Mesothelial cell of epicardium (in vitro differentiated cells): ENCODE results near the gene ATG13. TPM values are rescaled to one million over a fixed set of nuclear protein-coding genes. Genes with fewer than 3 reads are reported as not detected.

ENCODE experiments used
- DNase-seq, 2 experiments: peaks; one replicate each; pipeline ENCODE4 v3.0.0; 2021; ENCODE audit warnings: low spot score in 2 of 2; ENCODE audit not compliant: unreplicated experiment in 2 of 2
- H3K27ac Mint-ChIP-seq: 2 replicates; pipeline ENCODE4 v1.8.0; 2021; ENCODE audit warnings: mixed read lengths
- H3K27me3 Mint-ChIP-seq: 2 replicates; pipeline ENCODE4 v1.8.0; 2021; ENCODE audit warnings: low read depth, mixed read lengths
- H3K36me3 Mint-ChIP-seq: 2 replicates; pipeline ENCODE4 v1.8.0; 2021; ENCODE audit warnings: mixed read lengths
- H3K4me1 Mint-ChIP-seq: 2 replicates; pipeline ENCODE4 v1.8.0; 2021; ENCODE audit warnings: mixed read lengths
- H3K4me3 Mint-ChIP-seq: 2 replicates; pipeline ENCODE4 v1.8.0; 2021; ENCODE audit warnings: mild to moderate bottlenecking, moderate library complexity, mixed read lengths
- H3K9me3 Mint-ChIP-seq: 2 replicates; pipeline ENCODE4 v1.8.0; 2021; ENCODE audit warnings: mixed read lengths
- CTCF ChIP-seq: fragments of 200-600 bp; sonication (generic); IDR thresholded peaks from one replicate; pipeline ENCODE4 v1.5.0; 2021; ENCODE audit warnings: antibody characterized with exemption; ENCODE audit not compliant: unreplicated experiment
- total RNA-seq: library from RNA; stranded (reverse); gene quantifications from 3 replicates; pipeline ENCODE4 v1.2.1, GENCODE V29; 2021

Gene ATG13
- total RNA-seq, 1 donor from 2014 or later = 67.8 TPM

GRCh38 chr11:46611526-46612304 lies 5.6 kb upstream of the ATG13 start:
- Mint-ChIP-seq H3K27me3 (no peaks in the 10 kb centered on the region), H3K36me3 (no peaks in the 10 kb centered on the region), H3K4me1 (peaks cover 12% of the 10 kb centered on the region), H3K4me3 (no peak overlapping the region), H3K27ac (no peak overlapping the region), H3K9me3 (no peaks in the 10 kb centered on the region)
- no peak for TF ChIP-seq CTCF
- DNase-seq = no peak

DNA sequence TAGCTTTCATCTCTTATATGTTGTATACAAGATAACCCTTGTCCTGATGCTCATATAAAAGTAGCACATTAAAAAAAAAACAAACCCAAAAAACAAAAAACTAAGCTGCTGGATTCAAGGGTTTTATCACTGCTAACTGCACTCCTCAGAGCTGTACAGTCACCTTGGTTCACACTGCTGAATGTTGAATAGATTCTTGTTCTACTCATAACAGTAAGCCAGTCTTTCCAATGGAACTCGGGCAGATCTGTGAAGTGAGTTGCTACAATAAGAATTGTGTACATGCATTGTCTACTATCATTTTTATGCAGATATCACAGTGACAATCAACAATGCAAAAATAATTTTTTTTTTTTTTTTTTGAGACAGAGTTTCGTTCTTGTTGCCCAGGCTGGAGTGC lies 5.0 kb upstream of the ATG13 start:
- H3K36me3 Mint-ChIP-seq = no peaks in the 10 kb centered on the region
- no peak overlapping the region for H3K27ac Mint-ChIP-seq
- no peaks in the 10 kb centered on the region for H3K9me3 Mint-ChIP-seq

GRCh38 chr11:46615756-46616155 lies 1.6 kb upstream of the ATG13 start:
- H3K4me3 Mint-ChIP-seq = peak overlapping the region; percentile 98
- peaks cover 25% of the 10 kb centered on the region for H3K4me1 Mint-ChIP-seq
- TF ChIP-seq CTCF = no peak
- peak overlapping the region; percentile 100 for H3K27ac Mint-ChIP-seq
- H3K27me3 Mint-ChIP-seq = no peaks in the 10 kb centered on the region
- no peaks in the 10 kb centered on the region for H3K9me3 Mint-ChIP-seq
- no peak for DNase-seq
- H3K36me3 Mint-ChIP-seq = peaks cover 2% of the 10 kb centered on the region

More for the DNA sequence above, 5.0 kb upstream of the ATG13 start:
- Mint-ChIP-seq H3K4me1 (peaks cover 12% of the 10 kb centered on the region), H3K4me3 (no peak overlapping the region), H3K27me3 (no peaks in the 10 kb centered on the region)
- DNase-seq = no peak
- TF ChIP-seq CTCF = no peak

DNA sequence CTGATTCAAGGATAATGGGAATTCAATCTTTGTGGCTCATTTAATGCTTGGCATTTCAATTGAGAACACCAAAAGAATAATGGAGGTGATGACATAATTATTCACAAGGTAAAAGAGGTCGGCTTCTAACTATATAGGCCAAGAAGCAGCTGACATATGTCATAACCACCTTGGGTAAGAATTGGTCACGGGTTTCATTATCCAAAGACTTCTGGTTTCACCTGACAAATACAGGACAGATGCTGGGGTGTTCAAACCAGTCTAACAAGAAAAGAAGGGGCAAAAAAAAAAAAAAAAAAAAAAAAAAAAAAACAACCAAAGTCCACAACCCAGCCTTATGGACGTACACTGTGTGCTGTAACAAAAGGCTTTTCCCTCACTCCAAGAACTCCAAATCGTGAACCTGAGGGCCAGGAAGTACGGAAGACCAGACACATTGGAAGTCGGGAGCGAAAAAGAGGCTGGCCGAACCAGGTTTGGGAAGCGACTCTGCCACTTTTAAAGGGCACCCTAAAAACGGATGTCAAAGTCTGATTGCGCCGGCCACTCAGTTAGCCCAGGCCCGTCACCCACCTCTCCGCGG lies 711 bp upstream of the ATG13 start:
- H3K4me3 Mint-ChIP-seq = peak overlapping the region; percentile 98
- no peaks in the 10 kb centered on the region for H3K9me3 Mint-ChIP-seq
- H3K4me1 Mint-ChIP-seq = peaks cover 25% of the 10 kb centered on the region
- TF ChIP-seq CTCF = no peak
- no peak for DNase-seq
- peaks cover 6% of the 10 kb centered on the region for H3K36me3 Mint-ChIP-seq
- peak overlapping the region; percentile 100 for H3K27ac Mint-ChIP-seq
- H3K27me3 Mint-ChIP-seq = no peaks in the 10 kb centered on the region

DNA sequence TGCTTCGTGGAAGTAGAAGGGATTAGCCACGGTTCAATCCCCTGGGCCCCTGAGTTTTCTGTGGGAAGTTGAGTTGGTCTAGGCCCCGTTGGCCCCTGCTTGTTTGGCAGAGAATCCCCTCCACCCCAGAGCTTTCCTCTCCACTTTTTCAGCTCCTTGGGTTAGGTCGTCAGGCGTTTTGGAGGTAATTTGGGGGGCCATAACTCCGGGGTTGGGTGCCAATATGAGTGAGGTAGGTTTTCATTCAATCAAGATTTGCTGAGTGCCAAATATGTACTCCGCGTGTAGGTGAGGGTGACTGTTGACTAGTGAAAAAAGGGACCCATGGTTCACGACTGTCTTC lies 590 bp downstream of the ATG13 start:
- H3K9me3 Mint-ChIP-seq = no peaks in the 10 kb centered on the region
- no peak for TF ChIP-seq CTCF
- no peaks in the 10 kb centered on the region for H3K27me3 Mint-ChIP-seq
- peak overlapping the region; percentile 100 for H3K27ac Mint-ChIP-seq
- peak overlapping the region; percentile 98 for H3K4me3 Mint-ChIP-seq
- peaks cover 25% of the 10 kb centered on the region for H3K4me1 Mint-ChIP-seq
- DNase-seq = no peak
- H3K36me3 Mint-ChIP-seq = peaks cover 14% of the 10 kb centered on the region
